ENCODE measurements around the gene RHOB.

GRCh38 chr2:20483194-20483895 lies 36.5 kb downstream of the RHOB start:
- TF ChIP-seq CTCF (IDR thresholded peaks at IDR 0.05; ENCODE audit: low read depth, low read length, missing input control) (no peak), NR2F2 (IDR thresholded peaks at IDR 0.05) (no peak), MAX (IDR thresholded peaks at IDR 0.05) (no peak), HNF4G (IDR thresholded peaks at IDR 0.05) (no peak), RAD21 (IDR thresholded peaks at IDR 0.05) (no peak)

All from liver (tissue), 3 donors.